NCI-H2029 treated with DMSO at 0.1 percent for 48 hours (cell line): ENCODE results near the gene ZFP90.

Source experiments
- DNase-seq: peaks from one replicate; lab custom pipeline; 2025; lab: John Stamatoyannopoulos, UW

ZFP90 gene

DNA sequence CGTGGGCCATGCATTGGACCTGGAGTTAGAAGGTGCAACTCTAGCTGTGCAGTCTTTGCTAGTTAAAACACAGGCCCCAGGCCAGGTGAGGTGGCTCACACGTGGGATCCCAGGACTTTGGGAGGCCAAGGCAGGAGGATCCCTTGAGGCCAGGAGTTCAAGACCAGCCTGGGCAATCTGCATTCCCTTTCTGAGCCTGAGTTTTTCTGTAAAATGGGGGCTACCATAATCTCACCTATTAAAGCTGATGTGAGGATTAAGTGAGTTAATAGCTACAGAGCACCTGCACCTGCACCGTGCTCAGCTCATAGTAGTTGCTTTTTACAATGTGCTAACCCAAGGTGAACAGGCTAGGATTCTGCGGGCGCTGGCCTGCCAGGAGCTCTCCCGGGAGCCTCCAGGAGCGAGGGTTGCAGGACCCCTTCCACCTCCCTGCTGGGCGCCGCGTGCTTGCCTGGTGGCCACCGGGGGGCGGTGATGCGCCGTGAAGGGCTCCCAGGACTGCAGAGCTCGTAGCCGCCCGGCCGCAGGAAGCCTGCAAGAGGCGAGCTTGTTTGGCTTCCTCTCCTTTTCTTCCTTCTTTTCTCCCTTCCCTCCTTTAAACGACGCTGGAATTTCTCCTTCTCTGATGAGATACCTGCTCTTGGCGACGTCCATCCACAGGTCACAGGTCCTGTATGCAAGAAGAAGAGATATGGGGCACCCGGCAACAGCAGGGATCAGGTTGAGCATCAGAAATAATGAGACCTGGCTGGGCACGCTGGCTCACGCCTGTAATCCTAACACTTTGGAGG lies 51.3 kb downstream of the ZFP90 start:
- no peak for DNase-seq

- no peak for DNase-seq
These were observed 53.6 kb downstream of the ZFP90 start for GRCh38 chr16:68592466-68593337.

DNA sequence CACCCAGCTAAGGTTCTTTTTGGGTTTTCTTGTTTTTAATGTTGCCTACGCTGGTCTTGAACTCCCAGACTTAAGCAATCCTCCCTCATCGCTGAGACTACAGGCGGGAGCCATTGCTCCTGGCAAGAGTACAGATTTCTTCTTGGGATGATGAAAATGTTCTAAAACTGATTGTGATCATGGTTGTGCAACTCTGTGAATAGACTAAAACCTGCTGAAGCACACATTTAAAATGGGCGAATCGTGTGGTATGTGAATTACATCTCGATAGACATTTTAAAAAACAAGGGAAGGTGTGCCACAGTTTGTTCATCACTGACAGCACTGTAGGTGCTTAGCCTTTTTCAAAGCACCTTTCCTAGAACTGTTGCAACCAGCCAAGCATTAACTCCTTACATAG lies 57.2 kb downstream of the ZFP90 start:
- no peak for DNase-seq

GRCh38 chr16:68599586-68599985 lies 60.5 kb downstream of the ZFP90 start:
- DNase-seq = no peak

DNA sequence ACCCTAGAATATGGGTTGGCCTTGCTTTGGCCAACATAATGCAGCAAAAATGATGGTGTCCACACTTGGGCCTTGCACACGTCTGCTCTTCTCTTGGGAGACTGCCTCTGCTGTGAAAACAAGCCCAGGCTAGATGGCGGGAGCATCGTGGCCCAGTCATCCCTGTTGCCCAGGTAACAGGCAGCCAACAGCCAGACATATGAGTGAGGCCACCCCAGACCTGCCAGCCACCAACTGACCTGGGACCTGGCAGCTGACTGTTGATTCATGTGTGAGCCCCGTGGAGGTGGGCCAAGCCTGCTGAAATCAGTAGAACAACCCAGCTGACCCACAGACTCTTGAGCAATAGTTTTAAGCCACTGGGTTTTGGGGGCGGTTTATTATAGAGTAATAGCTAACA lies 66.7 kb downstream of the ZFP90 start:
- no peak for DNase-seq

DNA sequence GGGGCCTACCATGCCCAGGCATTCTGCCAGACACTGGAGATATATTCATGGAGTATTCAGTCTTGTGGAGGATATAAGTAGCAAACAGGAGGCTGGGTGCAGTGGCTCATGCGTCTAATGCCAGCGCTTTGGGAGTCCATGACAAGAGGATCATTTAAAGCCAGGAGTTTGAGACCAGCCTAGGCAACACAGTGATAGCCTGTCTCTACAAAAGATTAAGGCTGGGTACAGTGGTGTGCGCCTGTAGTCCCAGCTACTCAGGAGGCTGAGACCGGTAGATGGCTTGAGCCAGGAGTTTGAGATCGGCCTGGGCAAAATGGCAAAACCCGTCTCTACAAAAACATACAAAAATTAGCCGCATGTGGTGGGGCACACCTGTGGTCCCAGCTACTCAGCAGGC lies 68.4 kb downstream of the ZFP90 start:
- DNase-seq = no peak

- DNase-seq = no peak
These were observed 69.2 kb downstream of the ZFP90 start for GRCh38 chr16:68608330-68608729.

- no peak for DNase-seq
These were observed 73.9 kb downstream of the ZFP90 start for GRCh38 chr16:68612996-68613395.

DNA sequence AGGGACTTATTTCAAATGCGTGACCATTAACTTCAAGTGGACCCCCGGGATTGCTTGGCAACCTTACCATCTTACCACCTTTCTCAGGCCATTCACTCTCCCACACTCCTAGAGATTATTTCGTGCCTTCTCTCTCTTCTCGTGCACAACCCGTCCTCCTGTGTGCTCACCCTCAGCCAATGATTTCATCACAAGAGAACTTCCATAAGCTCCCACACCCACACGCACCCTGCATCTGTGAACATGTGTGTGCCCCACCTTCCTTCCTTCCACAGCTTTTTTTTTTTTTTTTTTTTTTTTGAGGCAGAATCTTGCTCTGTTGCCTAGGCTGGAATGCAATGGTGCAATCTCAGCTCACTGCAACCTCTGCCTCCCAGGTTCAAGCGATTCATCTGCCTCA lies 78.6 kb downstream of the ZFP90 start:
- no peak for DNase-seq
